ENCODE data around the gene TNFRSF12A. TPM values are rescaled to one million over a fixed set of nuclear protein-coding genes. Genes with fewer than 3 reads are reported as not detected.

TNFRSF12A gene
- total and polyA plus RNA-seq, 2 of the 4 experiments (the other 2 are of a cell fraction), result 103 to 304 TPM

DNA sequence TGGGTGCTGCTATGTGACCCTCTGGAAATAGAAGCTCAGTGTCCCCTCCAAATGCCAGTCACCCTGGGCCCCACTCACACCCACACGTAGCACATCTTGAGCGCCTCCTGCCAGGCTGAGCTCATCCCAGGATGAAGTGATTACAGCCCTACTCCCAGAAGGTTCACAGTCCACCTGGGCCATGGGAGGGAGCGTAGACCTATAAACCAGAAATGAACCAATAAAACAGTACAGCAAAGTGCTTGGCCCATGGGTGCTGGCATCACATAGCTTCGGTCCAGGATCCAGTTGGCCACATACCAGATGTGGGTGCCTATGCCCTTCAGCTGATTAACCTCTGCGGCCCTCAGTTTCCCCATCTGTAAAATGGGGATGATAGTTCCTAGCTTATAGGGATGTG is 18.7 kb downstream of the TNFRSF12A start:
- Histone ChIP-seq H3K4me2 (ENCODE audit: low read depth, low read length) (no peak overlapping the region), H2BK20ac (ENCODE audit: low read depth, low read length) (no peak overlapping the region), H2AK9ac (replicated peaks; ENCODE audit: low read depth, low read length, poor library complexity) (no peak overlapping the region), H2AK5ac (ENCODE audit: low read depth, low read length) (no peak overlapping the region), H3K27me3 (ENCODE audit: control insufficient read depth, insufficient read depth, low read length) (peaks cover 63% of the 10 kb centered on the region), H4K91ac (ENCODE audit: insufficient read depth, low read depth, low read length) (no peak overlapping the region), H4K5ac (ENCODE audit: low read depth, low read length) (no peak overlapping the region), H4K20me1 (ENCODE audit: insufficient read depth, low read length) (no peaks in the 10 kb centered on the region), H3K4me3 (ENCODE audit: insufficient read depth, low read depth, low read length) (no peak overlapping the region), H3K23ac (ENCODE audit: low read depth, low read length) (0 out of 2 replicates have a peak overlapping the region, but pooled peaks have one; percentile 38), H3K27ac (ENCODE audit: insufficient read depth, low read length) (no peak overlapping the region), H3K9me1 (ENCODE audit: insufficient read depth, low read length) (no peaks in the 10 kb centered on the region), H2AFZ (replicated peaks; ENCODE audit: low read length, poor library complexity) (peak overlapping the region; percentile 14), H3K4me1 (ENCODE audit: control insufficient read depth, insufficient read depth, low read length) (no peaks in the 10 kb centered on the region), H2BK15ac (ENCODE audit: low read depth, low read length) (no peak overlapping the region), H2BK5ac (ENCODE audit: low read depth, low read length, poor library complexity, severe bottlenecking) (no peak overlapping the region), H3K36me3 (ENCODE audit: control insufficient read depth, insufficient read depth, low read length) (no peaks in the 10 kb centered on the region), H4K8ac (ENCODE audit: low read depth in 2 of 2, low read length in 2 of 2) (no peak overlapping the region), H3K79me1 (ENCODE audit: low read depth in 1 of 2, low read length in 2 of 2) (no peaks in the 10 kb centered on the region), H3K9ac (ENCODE audit: low read depth, low read length) (no peak overlapping the region), H3K56ac (ENCODE audit: extremely low read depth, insufficient read depth, low read length) (no peak overlapping the region), H3K9me3 (ENCODE audit: control insufficient read depth, insufficient read depth, low read length) (no peaks in the 10 kb centered on the region), H3K18ac (ENCODE audit: low read depth, low read length) (no peak overlapping the region), H3K4ac (ENCODE audit: low read depth, low read length) (no peak overlapping the region), H2BK120ac (ENCODE audit: low read depth, low read length) (no peak overlapping the region), H3K14ac (replicated peaks; ENCODE audit: low read depth, low read length) (no peak overlapping the region)
- in situ Hi-C loops (cut with MboI; ENCODE audit: low sequenced_read_pairs) (no loop called here), dilution Hi-C loops (cut with HindIII; ENCODE audit: low sequenced_read_pairs, unreplicated experiment) (no loop called here), intact Hi-C loops (cut with micrococcal nuclease) (no loop called here)
- ATAC-seq (ENCODE audit: low read depth) (no peak), DNase-seq (no peak)
- CTCF ChIA-PET, result interaction anchor here (2.3 kb wide), 1 partner anchor 11 kb away, joined by 7 read pairs; no protein-coding TSS in a partner anchor
- no TSS peak for BruUV-seq (replicated peaks)
- 50% methylated on average over 1 of the region's 5 CpGs; no CpG with 5 or more reads in 1 of the 2 experiments for WGBS, 2 experiments (ENCODE audit: extremely low coverage in 2 of 2, insufficient read length in 1 of 2)
- TF ChIP-seq FOS (IDR thresholded peaks at IDR 0.05; ENCODE audit: low read depth, low read length) (no peak), MAFK (IDR thresholded peaks at IDR 0.05; ENCODE audit: low read depth, low read length) (no peak), CEBPB (IDR thresholded peaks at IDR 0.05; ENCODE audit: low read depth, low read length) (no peak), RCOR1 (IDR thresholded peaks at IDR 0.05; ENCODE audit: insufficient replicate concordance, low read length) (no peak), RAD21 (IDR thresholded peaks at IDR 0.05; ENCODE audit: low read length) (no peak), SMC3 (IDR thresholded peaks at IDR 0.05; ENCODE audit: low read depth, low read length) (no peak)
- TF ChIP-seq, protein P1, sequence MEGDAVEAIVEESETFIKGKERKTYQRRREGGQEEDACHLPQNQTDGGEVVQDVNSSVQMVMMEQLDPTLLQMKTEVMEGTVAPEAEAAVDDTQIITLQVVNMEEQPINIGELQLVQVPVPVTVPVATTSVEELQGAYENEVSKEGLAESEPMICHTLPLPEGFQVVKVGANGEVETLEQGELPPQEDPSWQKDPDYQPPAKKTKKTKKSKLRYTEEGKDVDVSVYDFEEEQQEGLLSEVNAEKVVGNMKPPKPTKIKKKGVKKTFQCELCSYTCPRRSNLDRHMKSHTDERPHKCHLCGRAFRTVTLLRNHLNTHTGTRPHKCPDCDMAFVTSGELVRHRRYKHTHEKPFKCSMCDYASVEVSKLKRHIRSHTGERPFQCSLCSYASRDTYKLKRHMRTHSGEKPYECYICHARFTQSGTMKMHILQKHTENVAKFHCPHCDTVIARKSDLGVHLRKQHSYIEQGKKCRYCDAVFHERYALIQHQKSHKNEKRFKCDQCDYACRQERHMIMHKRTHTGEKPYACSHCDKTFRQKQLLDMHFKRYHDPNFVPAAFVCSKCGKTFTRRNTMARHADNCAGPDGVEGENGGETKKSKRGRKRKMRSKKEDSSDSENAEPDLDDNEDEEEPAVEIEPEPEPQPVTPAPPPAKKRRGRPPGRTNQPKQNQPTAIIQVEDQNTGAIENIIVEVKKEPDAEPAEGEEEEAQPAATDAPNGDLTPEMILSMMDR (conservative IDR thresholded peaks at IDR 0.05; ENCODE audit: low read depth, low read length), result no peak
- TF ChIP-seq, protein P2, sequence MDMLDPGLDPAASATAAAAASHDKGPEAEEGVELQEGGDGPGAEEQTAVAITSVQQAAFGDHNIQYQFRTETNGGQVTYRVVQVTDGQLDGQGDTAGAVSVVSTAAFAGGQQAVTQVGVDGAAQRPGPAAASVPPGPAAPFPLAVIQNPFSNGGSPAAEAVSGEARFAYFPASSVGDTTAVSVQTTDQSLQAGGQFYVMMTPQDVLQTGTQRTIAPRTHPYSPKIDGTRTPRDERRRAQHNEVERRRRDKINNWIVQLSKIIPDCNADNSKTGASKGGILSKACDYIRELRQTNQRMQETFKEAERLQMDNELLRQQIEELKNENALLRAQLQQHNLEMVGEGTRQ (IDR thresholded peaks at IDR 0.05; ENCODE audit: low read depth, low read length), result no peak
- POLR2A ChIA-PET (ENCODE audit: unreplicated experiment), result no interaction called here

Data from IMR-90 (cell line).